AG04450 (cell line): ENCODE results near the gene PPP2R5C. TPM values are rescaled to one million over a fixed set of nuclear protein-coding genes. Genes with fewer than 3 reads are reported as not detected.

Source experiments
- CTCF ChIA-PET: fragments of 300-600, 350-600 bp; formaldehyde crosslinking; extraction: SDS; loops from one replicate; lab custom pipeline; 2022; ENCODE audit warnings: antibody characterized with exemption, inconsistent platforms; lab: Charles Lee
- POLR2A ChIA-PET: fragments of 350-600 bp; formaldehyde crosslinking; extraction: SDS; loops from one replicate; lab custom pipeline; 2021; ENCODE audit warnings: antibody characterized with exemption, inconsistent platforms; lab: Yijun Ruan, JAX
- DNase-seq: peaks from one replicate; pipeline ENCODE4 v3.0.0-alpha.2; 2011; ENCODE audit warnings: low read depth, low spot score
- H3K27ac ChIP-seq: one replicate; pipeline ENCODE4 v1.5.1; 2012; ENCODE audit warnings: low read depth, low read length, control low read depth
- H3K27me3 ChIP-seq: one replicate; pipeline ENCODE4 v1.6.0; 2012; ENCODE audit warnings: low read length; ENCODE audit not compliant: control insufficient read depth, insufficient read depth
- H3K4me3 ChIP-seq: 2 replicates; pipeline ENCODE4 v1.5.1; 2011; ENCODE audit warnings: mild to moderate bottlenecking, low read depth, low read length, control low read depth
- H3K9me3 ChIP-seq: 2 replicates; pipeline ENCODE4 v1.5.1; 2012; ENCODE audit warnings: low read length; ENCODE audit not compliant: control insufficient read depth, insufficient read depth
- CTCF ChIP-seq: IDR thresholded peaks from 2 replicates; pipeline ENCODE4 v1.5.1; 2011; ENCODE audit warnings: low read depth, low read length, control low read depth, inconsistent platforms
- polyA plus RNA-seq: library from polyadenylated mRNA; depleted of rRNA; stranded (reverse); fragments of >200 nt; gene quantifications from 2 replicates; pipeline ENCODE4 v1.2.3, GENCODE V29; 2011

Gene PPP2R5C
- polyA plus RNA-seq, 1 experiment: 140 TPM

DNA sequence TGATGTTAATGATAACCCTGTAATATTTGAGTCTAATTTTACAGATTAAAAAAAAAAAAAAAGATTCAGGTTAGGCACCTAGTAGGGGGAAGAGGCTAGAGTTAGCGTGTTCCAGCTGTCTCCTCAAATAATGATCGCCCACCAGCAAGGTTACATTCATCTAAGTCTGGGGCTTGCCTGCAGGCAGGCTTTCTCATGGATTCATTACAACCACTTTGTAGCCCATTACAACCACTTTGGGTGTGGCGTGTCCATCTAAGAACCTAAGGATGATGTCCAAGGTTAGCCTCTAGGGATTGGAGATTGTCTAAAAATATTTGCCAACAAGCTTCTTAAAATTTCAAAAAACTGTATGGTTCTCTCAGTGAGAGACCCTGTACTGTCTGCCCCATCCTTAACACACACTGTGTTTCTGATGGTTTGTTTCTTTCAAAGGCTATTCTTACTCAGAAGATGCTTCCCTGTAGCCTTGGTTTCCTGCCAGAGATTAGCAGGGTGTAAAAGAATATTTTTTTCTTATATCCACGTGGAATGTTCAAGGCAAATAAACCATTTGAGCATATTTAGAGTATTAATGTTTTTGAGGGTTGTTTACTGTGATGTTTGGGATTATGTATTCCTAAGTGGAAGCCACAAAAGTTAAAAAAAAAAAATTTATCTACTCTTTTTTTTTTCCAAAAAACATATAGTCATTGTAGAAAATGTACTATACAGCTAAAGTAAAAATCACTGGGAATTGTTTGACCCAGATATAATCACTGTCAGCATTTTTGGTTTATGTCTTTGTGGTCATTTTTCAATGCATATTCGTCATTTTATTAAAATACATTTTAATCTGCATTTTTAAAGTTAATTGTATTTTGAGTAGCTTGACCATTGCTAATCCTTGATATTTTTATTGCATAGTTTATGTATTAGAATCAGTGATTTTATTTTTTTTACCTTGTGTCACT, 204.5 kb downstream of the PPP2R5C start:
- DNase-seq: no peak
- H3K27me3 ChIP-seq: no peaks in the 10 kb centered on the region
- no peaks in the 10 kb centered on the region; the same call in 1 of the 2 replicates for H3K9me3 ChIP-seq
- TF ChIP-seq CTCF: no peak
- ChIA-PET CTCF (interaction anchor here (0.9 to 2.8 kb wide), 3 partner anchors 131 to 348 kb away, joined by 4 to 14 read pairs (median 6); no protein-coding TSS in a partner anchor), POLR2A (interaction anchor here (0.6 to 1.2 kb wide), 3 partner anchors 8 to 205 kb away, joined by 3 read pairs; no protein-coding TSS in a partner anchor)
- H3K27ac ChIP-seq: no peak overlapping the region
- peak overlapping the region; percentile 92 for H3K4me3 ChIP-seq

GRCh38 chr14:101966742-101967141, 205.2 kb downstream of the PPP2R5C start:
- H3K27me3 ChIP-seq: no peaks in the 10 kb centered on the region
- DNase-seq: no peak
- H3K27ac ChIP-seq: no peak overlapping the region
- CTCF ChIA-PET: interaction anchor here (2.1 to 2.8 kb wide), 2 partner anchors 130 to 196 kb away, joined by 6 to 14 read pairs; no protein-coding TSS in a partner anchor
- POLR2A ChIA-PET: no interaction called here
- no peaks in the 10 kb centered on the region; the same call in 1 of the 2 replicates for H3K9me3 ChIP-seq
- TF ChIP-seq CTCF: no peak
- peak overlapping the region; percentile 92 for H3K4me3 ChIP-seq

DNA sequence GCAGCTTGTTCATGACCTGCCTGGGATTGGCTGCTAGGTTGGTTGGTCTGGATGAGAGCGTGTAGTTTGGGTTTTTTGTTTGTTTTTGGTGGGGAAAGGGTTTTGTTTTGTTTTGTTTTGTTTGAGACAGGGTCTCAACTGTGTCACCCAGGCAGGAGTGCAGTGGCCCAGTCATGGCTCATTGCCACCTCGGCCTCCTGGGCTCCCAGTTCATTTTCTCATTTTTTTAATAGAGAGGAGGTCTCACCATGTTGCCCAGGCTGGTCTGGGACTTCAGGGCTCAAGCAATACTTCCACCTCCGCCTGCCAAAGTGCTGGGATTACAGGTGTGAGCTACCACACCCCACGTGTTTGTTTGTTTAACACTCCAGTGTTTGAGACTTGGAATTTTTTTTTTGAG, 206.7 kb downstream of the PPP2R5C start:
- CTCF ChIA-PET: interaction anchor here (0.6 to 2.8 kb wide), 3 partner anchors 13 to 128 kb away, joined by 3 to 14 read pairs (median 3); no protein-coding TSS in a partner anchor
- Histone ChIP-seq H3K9me3 (no peaks in the 10 kb centered on the region; the same call in 1 of the 2 replicates), H3K27ac (no peak overlapping the region), H3K27me3 (no peaks in the 10 kb centered on the region), H3K4me3 (no peak overlapping the region)
- TF ChIP-seq CTCF: no peak
- no peak for DNase-seq
- POLR2A ChIA-PET: no interaction called here

GRCh38 chr14:101969481-101969880, 208.0 kb downstream of the PPP2R5C start:
- Histone ChIP-seq H3K27me3 (no peaks in the 10 kb centered on the region), H3K27ac (peak overlapping the region; percentile 47), H3K9me3 (no peaks in the 10 kb centered on the region; the same call in 1 of the 2 replicates), H3K4me3 (no peak overlapping the region)
- no peak for DNase-seq
- POLR2A ChIA-PET: no interaction called here
- CTCF ChIA-PET: interaction anchor here (1.2 to 6.9 kb wide), 2 partner anchors 9 to 11 kb away, joined by 3 to 35 read pairs; no protein-coding TSS in a partner anchor
- no peak for TF ChIP-seq CTCF
